SH-SY5Y (cell line): ENCODE data around the gene RPS14.

Experiments
- GATA2 ChIP-seq: IDR thresholded peaks from 2 replicates; pipeline ENCODE4 v1.6.1; 2011; ENCODE audit warnings: mild to moderate bottlenecking, low read depth, low read length
- GATA3 ChIP-seq: IDR thresholded peaks from 2 replicates; pipeline ENCODE4 v1.6.1; 2011; ENCODE audit warnings: low read depth, mild to moderate bottlenecking, low read length, moderate library complexity

Gene RPS14

GRCh38 chr5:150443242-150444075 lies 6.1 kb downstream of the RPS14 start:
- TF ChIP-seq GATA3 = no peak
- no peak for TF ChIP-seq GATA2

- TF ChIP-seq GATA3 = no peak
- TF ChIP-seq GATA2 = no peak
These were observed 6.8 kb downstream of the RPS14 start for GRCh38 chr5:150442699-150443080.

GRCh38 chr5:150441813-150442698 lies 7.5 kb downstream of the RPS14 start:
- TF ChIP-seq GATA3 (no peak), GATA2 (no peak)

- TF ChIP-seq GATA3 (no peak), GATA2 (no peak)
These were observed 8.4 kb downstream of the RPS14 start for GRCh38 chr5:150440948-150441812.

GRCh38 chr5:150438873-150439546 lies 10.5 kb downstream of the RPS14 start:
- TF ChIP-seq GATA2 (no peak), GATA3 (no peak)

- TF ChIP-seq GATA3 (no peak), GATA2 (no peak)
These were observed 13.3 kb downstream of the RPS14 start for GRCh38 chr5:150436141-150436680.

- TF ChIP-seq GATA3 (no peak), GATA2 (no peak)
These were observed 15.1 kb downstream of the RPS14 start for GRCh38 chr5:150434464-150434863.

- TF ChIP-seq GATA3 = no peak
- no peak for TF ChIP-seq GATA2
These were observed 18.0 kb downstream of the RPS14 start for GRCh38 chr5:150431574-150431973.

- TF ChIP-seq GATA2 (no peak), GATA3 (no peak)
These were observed 18.5 kb downstream of the RPS14 start for GRCh38 chr5:150431048-150431447.

GRCh38 chr5:150429410-150429873 lies 20.1 kb downstream of the RPS14 start:
- TF ChIP-seq GATA2 = no peak
- TF ChIP-seq GATA3 = no peak

- no peak for TF ChIP-seq GATA2
These were observed 20.6 kb downstream of the RPS14 start for GRCh38 chr5:150428978-150429377.

- TF ChIP-seq GATA3 (no peak), GATA2 (no peak)
These were observed 21.2 kb downstream of the RPS14 start for GRCh38 chr5:150428106-150428876.

- TF ChIP-seq GATA2 (no peak), GATA3 (no peak)
These were observed 26.8 kb downstream of the RPS14 start for GRCh38 chr5:150422758-150423157.

GRCh38 chr5:150422075-150422474 lies 27.5 kb downstream of the RPS14 start:
- TF ChIP-seq GATA3 (no peak), GATA2 (no peak)
